Effector memory CD4-positive, alpha-beta T cell (primary cell): Measurements from ENCODE around the gene CBX5.
"Not testable (repeated sequence)": the region's sequence is repeated elsewhere in the genome, so short reads cannot be mapped to it uniquely, and the experiment has no call there.

Experiments used
- DNase-seq, 3 donors: peaks; one replicate each; pipeline ENCODE4 v3.0.0-alpha.2; 2020
- H3K27ac ChIP-seq: 2 replicates; pipeline ENCODE4 v1.7.0; 2013; ENCODE audit warnings: mild to moderate bottlenecking, low read length, moderate library complexity; ENCODE audit not compliant: insufficient read depth, poor library complexity, severe bottlenecking
- H3K27me3 ChIP-seq: replicated peaks from 2 replicates; pipeline ENCODE4 v1.7.0; 2013; ENCODE audit warnings: mild to moderate bottlenecking, low read length; ENCODE audit not compliant: insufficient read depth, control insufficient read depth, poor library complexity, severe bottlenecking
- H3K36me3 ChIP-seq: 2 replicates; pipeline ENCODE4 v1.7.0; 2013; ENCODE audit warnings: mild to moderate bottlenecking, low read length, moderate library complexity; ENCODE audit not compliant: control insufficient read depth, insufficient read depth
- H3K4me1 ChIP-seq: 2 replicates; pipeline ENCODE4 v1.7.0; 2013; ENCODE audit warnings: low read length, mild to moderate bottlenecking; ENCODE audit not compliant: control insufficient read depth, insufficient read depth, poor library complexity, severe bottlenecking
- H3K4me3 ChIP-seq: 2 replicates; pipeline ENCODE4 v1.7.0; 2013; ENCODE audit warnings: low read length, low read depth, mild to moderate bottlenecking; ENCODE audit not compliant: insufficient read depth, poor library complexity, severe bottlenecking
- H3K9me3 ChIP-seq: 2 replicates; pipeline ENCODE4 v1.7.0; 2013; ENCODE audit warnings: mild to moderate bottlenecking, low read length, moderate library complexity; ENCODE audit not compliant: control insufficient read depth

CBX5 gene

DNA sequence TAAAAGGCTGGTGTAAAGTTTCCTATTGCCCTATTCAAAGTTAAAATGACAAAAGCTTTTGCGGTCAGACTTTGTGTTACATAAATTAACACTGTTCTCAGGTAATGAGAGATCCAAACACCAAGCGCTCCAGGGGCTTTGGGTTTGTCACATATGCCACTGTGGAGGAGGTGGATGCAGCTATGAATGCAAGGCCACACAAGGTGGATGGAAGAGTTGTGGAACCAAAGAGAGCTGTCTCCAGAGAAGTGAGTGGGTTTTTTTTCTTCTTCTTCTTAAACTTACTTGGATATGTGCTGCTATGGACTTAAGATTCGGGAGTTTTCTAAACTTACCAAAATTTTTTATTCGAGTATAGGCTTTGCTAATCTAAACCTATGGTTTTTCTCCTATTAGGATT is 1.8 kb upstream of the CBX5 start:
- Histone ChIP-seq H3K4me3 (peak overlapping the region; percentile 85), H3K4me1 (peaks cover 46% of the 10 kb centered on the region), H3K27ac (peak overlapping the region; percentile 96), H3K36me3 (peaks cover 50% of the 10 kb centered on the region)
- not testable (repeated sequence) for H3K27me3 ChIP-seq, H3K9me3 ChIP-seq, DNase-seq

DNA sequence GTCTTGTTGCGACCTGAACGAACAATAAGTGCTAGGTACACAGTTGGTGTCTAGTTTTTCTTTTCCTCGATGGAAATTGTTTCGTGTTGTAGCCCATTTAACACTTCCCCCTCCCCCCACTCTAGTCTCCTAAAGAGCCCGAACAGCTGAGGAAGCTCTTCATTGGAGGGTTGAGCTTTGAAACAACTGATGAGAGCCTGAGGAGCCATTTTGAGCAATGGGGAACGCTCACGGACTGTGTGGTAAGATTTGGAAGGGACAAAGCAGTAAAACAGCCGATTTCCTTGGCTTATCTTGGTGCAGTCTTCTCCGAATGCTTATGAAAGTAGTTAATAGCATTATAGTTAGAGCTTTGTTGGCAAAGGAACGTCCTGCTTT is 1.3 kb upstream of the CBX5 start:
- not testable (repeated sequence) for DNase-seq, H3K9me3 ChIP-seq, H3K27me3 ChIP-seq
- Histone ChIP-seq H3K27ac (peak overlapping the region; percentile 96), H3K4me3 (peak overlapping the region; percentile 85), H3K4me1 (peaks cover 46% of the 10 kb centered on the region), H3K36me3 (peaks cover 45% of the 10 kb centered on the region)

DNA sequence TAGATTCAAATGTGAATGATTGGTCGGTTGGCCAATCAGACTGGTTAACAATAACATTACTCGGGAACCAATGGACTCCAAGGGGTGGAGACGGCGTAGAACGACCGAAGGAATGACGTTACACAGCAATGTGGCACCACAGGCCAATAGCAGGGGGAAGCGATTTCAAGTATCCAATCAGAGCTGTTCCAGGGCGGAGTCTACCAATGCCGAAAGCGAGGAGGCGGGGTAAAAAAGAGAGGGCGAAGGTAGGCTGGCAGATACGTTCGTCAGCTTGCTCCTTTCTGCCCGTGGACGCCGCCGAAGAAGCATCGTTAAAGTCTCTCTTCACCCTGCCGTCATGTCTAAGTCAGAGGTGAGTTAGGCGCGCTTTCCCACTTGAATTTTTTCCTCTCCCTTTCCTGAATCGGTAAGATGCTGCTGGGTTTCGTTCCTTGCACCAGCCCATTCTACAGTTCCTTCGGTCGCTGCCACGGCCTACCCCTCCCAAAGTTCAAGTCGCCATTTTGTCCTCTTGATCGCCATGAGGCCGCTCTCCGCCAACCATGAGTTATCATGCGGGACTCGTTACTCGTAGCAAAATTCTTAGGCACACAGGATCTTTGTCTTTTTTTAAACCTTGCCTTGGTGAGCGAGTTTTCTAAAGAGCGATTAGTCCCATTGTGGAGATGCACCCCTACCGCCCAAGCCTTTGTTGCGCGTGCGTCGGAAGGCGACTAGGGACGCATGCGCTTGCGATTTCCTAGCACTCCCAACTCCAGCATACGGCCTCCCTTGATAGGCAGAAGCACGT is 742 bp upstream of the CBX5 start, which contains the start of gene HNRNPA1:
TSS of gene HNRNPA1 (plus strand) at position 259 of the 793 bp plus-strand sequence. CDS start at position 341, 82 bp downstream.
- DNase-seq: peak; percentile 94 to 96 (median 95)
- H3K4me3 ChIP-seq: peak within 1 kb of the TSS; percentile 85
- peaks cover 46% of the 10 kb centered on the region for H3K4me1 ChIP-seq
- peaks cover 39% of the 10 kb centered on the region for H3K36me3 ChIP-seq
- peak within 1 kb of the TSS; percentile 96 for H3K27ac ChIP-seq
- H3K9me3 ChIP-seq: no peaks in the 10 kb centered on the region
- no peaks in the 10 kb centered on the region for H3K27me3 ChIP-seq

DNA sequence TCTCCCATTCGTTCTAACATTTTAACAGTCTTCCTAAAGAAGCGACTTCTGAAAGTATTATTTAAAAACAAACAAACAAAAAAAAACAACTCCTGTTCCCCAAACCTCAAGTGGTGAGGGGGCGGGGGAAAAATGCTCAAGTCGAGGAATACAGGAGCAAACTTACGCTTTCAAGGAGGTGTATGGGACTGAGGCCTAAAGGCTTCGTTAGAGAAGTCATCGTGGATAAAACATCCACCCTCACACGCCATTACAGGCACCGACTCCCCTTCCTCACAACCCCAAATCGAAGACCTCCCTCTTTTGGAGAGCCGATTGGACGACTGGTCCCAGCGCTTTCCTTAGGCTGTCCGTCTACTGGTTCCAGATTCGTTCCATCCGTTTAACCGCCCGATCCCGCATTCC is 693 bp downstream of the CBX5 start:
- DNase-seq: no peak
- peaks cover 42% of the 10 kb centered on the region for H3K4me1 ChIP-seq
- peak overlapping the region; percentile 85 for H3K4me3 ChIP-seq
- H3K27me3 ChIP-seq: no peaks in the 10 kb centered on the region
- H3K27ac ChIP-seq: peak overlapping the region; percentile 96
- no peaks in the 10 kb centered on the region for H3K9me3 ChIP-seq
- peaks cover 29% of the 10 kb centered on the region for H3K36me3 ChIP-seq

DNA sequence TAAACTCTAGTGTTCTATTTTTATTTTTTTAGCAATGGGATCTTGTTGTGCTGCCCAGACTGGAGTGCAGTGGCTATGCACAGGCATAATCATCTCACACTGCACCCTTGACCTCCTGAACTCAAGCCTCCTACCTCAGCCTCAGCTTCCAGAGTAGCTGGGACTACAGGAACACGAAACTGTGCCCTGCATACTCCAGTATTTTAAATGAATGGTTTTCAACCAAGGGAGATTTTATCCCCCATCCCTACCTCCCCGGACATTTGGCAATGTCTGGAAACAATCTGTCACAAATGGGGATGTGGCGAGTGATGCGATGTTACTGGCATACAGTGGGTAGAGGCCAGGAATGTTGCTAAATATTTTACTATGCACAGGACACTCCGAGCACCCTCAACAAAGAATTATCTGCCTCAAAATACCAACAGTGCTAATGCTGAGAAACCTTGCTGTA is 2.1 kb downstream of the CBX5 start:
- H3K4me3 ChIP-seq: no peak overlapping the region

DNA sequence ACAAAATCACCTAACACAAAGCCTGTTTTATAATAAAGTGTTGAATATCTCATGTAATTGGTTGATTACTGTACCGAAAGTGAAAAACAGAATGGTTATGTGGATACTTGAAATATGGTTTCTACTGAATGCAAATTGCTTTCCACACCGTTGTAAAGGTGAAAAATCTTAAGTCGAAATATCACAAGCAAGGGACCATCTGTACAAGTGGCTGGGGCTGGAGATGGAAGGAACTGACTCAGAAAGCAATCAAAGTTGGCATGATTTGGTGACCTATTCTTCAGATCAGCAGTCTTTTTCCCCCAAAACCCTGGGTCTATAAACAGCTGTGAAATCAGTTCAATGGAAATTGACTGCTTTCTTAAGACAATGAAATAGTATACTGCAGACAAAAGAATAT is 3.6 kb downstream of the CBX5 start:
- Histone ChIP-seq H3K4me1 (peaks cover 17% of the 10 kb centered on the region), H3K27ac (no peak overlapping the region), H3K9me3 (no peaks in the 10 kb centered on the region), H3K27me3 (no peaks in the 10 kb centered on the region), H3K36me3 (peaks cover 10% of the 10 kb centered on the region), H3K4me3 (no peak overlapping the region)
- DNase-seq: no peak

More for the DNA sequence above, 2.1 kb downstream of the CBX5 start:
- DNase-seq: no peak
- H3K4me1 ChIP-seq: peaks cover 31% of the 10 kb centered on the region
- no peaks in the 10 kb centered on the region for H3K9me3 ChIP-seq
- peak overlapping the region; percentile 96 for H3K27ac ChIP-seq
- peaks cover 25% of the 10 kb centered on the region for H3K36me3 ChIP-seq
- H3K27me3 ChIP-seq: no peaks in the 10 kb centered on the region

DNA sequence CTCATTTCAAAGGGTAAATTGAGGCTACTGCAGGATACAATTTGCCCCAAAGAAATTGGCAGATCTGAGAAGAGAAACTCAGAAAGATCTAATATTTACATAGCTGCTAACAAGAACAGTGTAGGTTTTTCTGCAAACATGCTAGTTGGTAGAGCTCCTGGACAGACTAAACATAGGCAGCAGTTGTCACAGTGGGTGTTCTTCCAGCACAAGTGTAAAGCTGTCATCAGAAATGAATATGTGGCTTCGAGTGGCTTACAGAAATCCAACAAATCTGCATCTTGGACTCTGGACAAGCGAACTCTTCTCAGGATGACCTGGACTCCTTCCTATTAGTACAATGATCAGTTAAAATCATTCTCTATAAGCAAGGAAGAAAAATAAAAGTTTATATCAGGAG is 5.9 kb downstream of the CBX5 start:
- no peak for DNase-seq
- Histone ChIP-seq H3K27me3 (no peaks in the 10 kb centered on the region), H3K4me1 (peaks cover 14% of the 10 kb centered on the region)

DNA sequence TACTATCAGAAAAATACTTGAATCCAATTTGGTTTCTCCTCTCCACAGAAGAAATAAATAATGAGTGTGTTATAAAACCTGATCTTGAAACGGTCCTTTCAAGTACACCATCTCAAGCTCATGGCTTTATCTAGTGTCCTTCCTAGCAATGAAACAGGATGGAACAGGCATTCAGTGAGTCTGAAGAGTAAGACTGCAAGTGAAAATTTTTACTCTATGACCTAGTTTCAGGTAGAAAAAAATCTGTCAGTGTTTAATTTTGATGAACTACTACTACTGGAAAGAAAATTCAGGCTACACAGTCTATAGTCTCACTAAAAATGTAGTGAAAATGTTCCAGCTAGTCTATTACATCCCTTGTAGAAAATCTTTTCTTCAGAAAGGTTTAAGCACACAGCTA is 7.7 kb downstream of the CBX5 start:
- Histone ChIP-seq H3K27ac (no peak overlapping the region), H3K4me3 (no peak overlapping the region), H3K9me3 (no peaks in the 10 kb centered on the region), H3K4me1 (no peaks in the 10 kb centered on the region), H3K36me3 (peaks cover 9% of the 10 kb centered on the region), H3K27me3 (no peaks in the 10 kb centered on the region)
- DNase-seq: no peak

More for the DNA sequence above, 5.9 kb downstream of the CBX5 start:
- Histone ChIP-seq H3K27ac (no peak overlapping the region), H3K9me3 (no peaks in the 10 kb centered on the region), H3K36me3 (peaks cover 9% of the 10 kb centered on the region), H3K4me3 (no peak overlapping the region)

DNA sequence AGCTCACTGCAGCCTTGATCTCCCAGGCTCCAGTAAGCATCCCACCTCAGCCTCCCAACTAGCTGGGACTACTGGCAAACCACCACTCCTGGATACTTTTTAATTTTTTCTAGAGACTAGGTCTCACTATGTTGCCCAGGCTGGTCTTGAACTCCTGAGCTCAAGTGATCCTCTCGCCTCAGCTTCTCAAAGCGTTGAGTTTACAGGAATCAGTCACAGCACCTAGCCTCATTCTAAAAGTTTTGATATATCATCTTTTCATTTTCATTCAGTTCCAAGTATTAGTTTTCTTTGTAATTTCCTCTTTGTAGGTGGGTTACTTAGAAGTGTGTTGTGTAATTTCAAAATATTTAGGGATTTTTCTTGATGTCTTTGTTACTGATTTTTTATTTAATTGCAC is 9.6 kb downstream of the CBX5 start:
- no peak overlapping the region for H3K4me3 ChIP-seq
- no peak for DNase-seq
- H3K27me3 ChIP-seq: no peaks in the 10 kb centered on the region
- H3K4me1 ChIP-seq: no peaks in the 10 kb centered on the region
- peaks cover 9% of the 10 kb centered on the region for H3K36me3 ChIP-seq
- H3K27ac ChIP-seq: no peak overlapping the region
- H3K9me3 ChIP-seq: no peaks in the 10 kb centered on the region

DNA sequence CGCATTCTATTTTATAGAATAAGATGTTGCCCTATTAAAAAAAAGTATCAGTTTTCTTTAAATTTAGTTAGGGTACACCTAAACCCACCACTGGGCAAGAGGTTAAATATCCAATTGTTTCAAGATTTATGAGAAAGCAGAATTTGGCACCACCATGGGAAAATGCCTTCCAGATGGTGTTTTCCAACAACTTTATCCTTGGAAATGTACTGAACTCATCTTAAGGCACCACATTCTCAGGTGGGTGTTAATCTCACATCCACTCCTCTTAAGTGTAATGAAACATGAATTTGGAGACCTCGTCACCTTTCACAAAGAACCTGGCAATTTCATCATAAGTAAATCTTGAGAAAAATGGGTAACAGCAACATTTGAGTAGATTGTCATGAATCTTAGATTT is 13.1 kb downstream of the CBX5 start:
- no peak overlapping the region for H3K4me3 ChIP-seq
- no peaks in the 10 kb centered on the region for H3K27me3 ChIP-seq
- no peak overlapping the region for H3K27ac ChIP-seq
- H3K36me3 ChIP-seq: no peaks in the 10 kb centered on the region
- H3K4me1 ChIP-seq: no peaks in the 10 kb centered on the region
- no peaks in the 10 kb centered on the region for H3K9me3 ChIP-seq
- no peak for DNase-seq
